Activated gamma-delta T cell (primary cell): ENCODE data around the gene TNN.
"Not testable (repeated sequence)": the region's sequence is repeated elsewhere in the genome, so short reads cannot be mapped to it uniquely, and the experiment has no call there.

Source experiments
- DNase-seq: peaks from one replicate; lab custom pipeline; 2025; lab: John Stamatoyannopoulos, UW

TNN gene

DNA sequence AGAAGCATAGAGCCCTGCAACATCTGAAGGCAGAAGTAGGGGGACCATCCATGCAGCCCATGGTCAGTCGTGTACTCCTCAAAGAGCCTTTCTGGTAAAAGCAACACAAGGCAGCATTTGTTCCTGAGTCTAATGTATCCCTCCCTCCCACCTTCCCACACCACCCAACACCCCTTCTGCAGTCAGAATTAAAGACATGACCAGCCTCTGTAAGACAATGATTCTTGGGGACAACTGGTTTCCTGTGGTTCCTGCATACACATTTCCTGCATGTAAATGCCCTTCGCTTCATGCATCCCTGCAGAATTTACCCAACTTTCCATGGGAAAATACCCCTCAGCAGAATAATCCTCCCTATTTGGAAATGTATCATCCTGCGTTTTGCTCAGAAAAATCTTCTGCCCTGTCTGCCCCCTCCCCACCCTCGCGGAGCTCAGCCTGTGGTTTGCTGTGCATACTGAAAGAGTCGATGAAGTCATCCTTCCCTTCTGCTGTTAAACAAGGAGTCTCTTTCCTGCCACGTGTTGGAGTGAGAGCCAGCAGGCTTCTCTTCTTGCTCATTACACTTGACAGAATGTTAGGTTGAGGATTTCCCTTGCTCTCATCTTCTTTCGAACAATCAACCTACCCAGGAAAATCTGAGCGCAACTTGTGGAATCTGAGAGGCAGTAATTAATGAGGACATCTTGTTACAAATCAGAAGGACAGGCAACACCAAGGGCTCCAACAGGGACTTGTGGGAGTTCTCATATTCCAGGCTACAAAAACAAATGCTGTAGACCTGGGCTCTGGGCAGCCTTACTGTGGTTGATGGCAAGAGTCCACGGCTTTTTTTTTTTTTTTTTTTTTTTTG is 4.7 kb downstream of the TNN start:
- DNase-seq, result no peak

DNA sequence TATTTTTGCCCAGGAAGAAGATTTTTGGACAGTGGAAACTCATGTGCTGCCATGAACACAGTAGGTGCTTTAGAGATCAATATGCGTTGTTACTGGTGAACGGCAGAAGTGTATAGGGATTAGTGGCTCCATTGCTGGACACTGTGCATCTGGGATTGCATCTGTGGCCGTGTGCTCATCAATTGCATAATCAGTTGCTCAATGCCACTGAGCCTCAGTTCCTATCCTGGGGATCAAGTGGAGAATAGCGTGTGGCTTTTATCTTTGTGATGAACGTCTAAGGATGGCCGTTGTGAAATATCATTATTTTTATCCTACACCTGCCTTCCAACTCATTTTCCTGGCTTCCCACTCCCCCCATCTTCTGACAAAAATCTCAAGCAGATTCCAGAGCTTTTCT is 5.4 kb downstream of the TNN start:
- DNase-seq, result no peak

DNA sequence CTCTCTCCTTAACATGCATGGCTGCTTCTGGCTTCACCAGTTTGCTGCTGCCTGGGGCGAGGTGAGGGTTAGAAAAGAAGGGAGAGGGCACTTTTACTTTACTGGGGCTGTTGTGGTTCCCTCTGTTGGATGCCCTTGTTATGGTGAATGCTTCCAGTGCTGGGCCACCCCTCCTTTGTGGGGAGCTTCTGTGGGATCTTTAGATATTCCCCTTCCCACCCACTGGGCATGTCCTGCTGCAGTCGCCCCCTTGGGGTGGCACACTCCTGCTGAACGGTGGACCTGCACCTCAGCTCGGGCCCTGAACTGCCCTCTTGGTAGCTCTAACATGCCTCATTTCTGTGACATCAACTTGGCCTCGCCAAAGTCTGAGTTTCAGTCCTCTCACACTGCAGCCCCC is 6.0 kb downstream of the TNN start:
- DNase-seq, result no peak

DNA sequence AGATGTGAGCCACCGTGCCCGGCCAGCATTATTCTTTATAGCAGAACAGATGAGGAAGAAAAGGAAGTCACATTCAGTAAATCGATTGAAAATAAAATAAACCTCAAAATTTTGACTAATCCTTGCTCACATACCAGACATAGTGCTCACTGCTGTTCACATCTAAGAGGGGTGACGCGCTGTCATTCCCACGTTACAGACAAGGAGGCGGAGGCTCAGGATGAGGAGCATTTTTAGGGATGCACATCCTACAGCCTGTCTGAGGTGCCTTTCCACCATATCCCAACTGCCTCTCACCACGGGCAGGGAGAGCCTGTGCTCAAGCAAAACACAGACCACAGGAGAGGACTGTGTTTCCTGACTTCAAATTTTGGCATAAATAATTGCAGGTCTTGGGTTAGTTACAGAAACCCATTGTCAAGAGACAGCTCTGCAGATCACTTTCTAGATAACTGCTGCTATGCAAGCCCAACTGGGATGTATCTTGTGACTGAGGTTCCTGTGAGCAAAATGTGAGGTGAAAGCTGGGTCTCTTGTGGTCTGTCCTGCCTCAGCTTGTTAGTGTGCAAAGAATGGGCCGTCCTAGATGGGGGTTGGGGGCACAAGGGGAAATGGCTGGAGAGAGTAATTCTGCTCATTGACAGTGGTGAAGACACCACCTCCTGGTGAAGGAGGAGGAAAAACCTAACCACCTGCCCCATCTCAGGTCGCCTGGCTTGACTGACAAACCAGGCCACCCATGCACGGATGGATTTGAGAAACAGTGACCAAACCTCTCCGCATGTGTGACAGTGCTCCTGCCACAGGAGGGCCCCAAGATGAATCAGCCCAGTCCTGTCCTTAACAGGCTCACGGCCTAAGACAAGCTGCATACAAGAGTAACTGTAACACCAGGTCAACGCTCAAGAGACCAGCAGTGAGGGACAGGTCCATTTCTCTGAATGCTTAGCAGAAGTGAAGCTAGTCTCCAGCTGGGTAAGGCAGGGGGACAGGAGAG is 8.2 kb downstream of the TNN start:
- DNase-seq, result no peak

DNA sequence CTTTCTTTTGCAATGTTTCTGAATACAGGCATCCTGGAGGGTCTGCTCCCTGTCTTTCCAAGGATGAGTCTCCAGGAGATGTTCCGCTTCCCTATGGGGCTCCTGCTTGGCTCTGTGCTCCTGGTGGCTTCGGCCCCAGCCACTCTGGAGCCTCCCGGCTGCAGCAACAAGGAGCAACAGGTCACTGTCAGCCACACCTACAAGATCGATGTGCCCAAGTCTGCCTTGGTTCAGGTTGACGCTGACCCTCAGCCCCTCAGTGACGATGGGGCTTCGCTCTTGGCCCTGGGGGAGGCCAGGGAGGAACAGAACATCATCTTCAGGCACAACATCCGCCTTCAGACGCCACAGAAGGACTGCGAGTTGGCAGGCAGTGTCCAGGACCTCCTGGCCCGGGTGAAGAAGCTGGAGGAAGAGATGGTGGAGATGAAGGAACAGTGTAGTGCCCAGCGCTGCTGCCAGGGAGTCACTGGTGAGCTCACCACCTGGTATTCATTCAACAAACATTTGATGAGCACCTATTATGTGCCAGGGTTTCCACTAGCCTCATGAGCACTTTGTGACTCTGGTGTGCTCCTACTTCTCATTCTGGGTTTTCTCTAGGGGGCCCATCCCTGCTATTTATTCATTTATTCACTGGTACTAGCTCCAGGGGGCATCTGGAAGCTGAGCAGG is 9.9 kb downstream of the TNN start:
- no peak for DNase-seq

DNA sequence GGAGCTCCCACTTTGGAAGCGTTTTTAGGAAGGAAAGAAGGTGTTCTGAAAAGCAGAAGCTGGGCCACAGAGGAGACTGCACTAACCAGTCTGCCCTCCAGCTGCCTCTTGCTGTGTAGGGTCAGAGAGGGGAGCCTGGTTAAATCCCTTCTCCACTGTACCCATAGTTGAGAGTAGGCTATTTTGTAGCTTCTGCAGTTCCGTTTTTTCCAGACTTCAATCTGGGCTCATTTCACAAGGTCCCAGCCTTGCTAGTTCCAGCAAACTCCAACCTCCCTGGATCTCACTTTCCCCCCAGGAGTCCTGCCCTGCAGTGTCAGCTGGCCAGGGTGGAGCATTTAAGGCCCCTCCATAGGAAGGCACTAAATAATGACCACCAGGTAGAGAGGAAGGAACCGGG is 11.0 kb downstream of the TNN start:
- DNase-seq, result no peak

DNA sequence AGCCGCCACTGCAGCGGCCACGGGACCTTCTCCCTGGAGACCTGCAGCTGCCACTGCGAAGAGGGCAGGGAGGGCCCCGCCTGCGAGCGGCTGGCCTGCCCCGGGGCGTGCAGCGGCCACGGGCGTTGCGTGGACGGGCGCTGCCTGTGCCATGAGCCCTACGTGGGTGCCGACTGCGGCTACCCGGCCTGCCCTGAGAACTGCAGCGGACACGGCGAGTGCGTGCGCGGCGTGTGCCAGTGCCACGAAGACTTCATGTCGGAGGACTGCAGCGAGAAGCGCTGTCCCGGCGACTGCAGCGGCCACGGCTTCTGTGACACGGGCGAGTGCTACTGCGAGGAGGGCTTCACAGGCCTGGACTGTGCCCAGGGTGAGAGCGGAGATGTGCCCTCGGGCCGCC is 11.7 kb downstream of the TNN start:
- no peak for DNase-seq

DNA sequence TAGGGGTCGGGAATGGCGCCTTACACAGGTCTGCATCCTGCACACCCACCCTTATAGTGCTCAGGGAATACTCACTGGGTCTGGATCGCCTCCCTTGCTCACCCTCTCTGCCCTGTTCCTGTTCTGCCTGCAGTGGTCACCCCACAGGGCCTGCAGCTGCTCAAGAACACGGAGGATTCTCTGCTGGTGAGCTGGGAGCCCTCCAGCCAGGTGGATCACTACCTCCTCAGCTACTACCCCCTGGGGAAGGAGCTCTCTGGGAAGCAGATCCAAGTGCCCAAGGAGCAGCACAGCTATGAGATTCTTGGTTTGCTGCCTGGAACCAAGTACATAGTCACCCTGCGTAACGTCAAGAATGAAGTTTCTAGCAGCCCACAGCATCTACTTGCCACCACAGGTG is 12.4 kb downstream of the TNN start:
- DNase-seq, result no peak

DNA sequence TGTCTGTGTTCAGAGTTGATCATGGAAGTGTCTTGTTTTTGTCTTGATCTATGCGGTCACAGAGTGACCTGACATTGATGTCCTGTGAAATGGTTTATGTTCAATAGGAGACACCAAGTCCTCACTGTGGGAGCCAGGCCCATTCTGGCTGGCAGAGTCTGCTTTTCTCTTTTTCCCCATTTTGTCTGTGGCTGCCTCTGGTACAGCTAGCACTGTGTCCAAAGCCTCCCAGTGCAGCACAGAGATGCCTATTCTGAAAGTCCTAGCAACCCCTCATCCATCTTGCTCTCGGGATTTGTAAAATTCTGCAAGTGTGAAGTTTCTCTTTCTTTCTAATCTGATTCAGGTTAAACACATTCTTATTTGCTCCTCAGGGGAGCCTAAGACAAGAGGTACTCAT is 14.3 kb downstream of the TNN start:
- DNase-seq, result no peak

DNA sequence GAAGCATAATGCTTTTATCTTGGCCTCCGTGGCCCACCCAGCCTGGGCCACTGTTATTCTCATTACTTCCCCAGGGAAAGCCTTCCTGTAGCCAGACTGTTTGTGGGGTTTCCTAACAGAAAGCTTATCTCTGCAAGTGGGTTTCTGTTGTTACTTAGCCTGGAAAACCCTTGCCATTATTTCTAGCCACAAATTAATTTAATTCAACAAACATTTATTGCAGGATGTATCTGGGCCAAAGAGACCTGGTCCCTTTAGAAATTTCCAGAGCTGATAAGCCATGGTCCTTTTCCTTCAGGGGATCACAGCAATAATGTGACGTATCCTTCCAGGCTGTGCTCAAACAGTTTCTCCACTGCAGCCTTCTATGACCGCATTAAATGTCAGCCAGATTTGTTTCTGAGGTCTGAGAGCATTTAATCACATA is 20.9 kb downstream of the TNN start:
- DNase-seq, result no peak

DNA sequence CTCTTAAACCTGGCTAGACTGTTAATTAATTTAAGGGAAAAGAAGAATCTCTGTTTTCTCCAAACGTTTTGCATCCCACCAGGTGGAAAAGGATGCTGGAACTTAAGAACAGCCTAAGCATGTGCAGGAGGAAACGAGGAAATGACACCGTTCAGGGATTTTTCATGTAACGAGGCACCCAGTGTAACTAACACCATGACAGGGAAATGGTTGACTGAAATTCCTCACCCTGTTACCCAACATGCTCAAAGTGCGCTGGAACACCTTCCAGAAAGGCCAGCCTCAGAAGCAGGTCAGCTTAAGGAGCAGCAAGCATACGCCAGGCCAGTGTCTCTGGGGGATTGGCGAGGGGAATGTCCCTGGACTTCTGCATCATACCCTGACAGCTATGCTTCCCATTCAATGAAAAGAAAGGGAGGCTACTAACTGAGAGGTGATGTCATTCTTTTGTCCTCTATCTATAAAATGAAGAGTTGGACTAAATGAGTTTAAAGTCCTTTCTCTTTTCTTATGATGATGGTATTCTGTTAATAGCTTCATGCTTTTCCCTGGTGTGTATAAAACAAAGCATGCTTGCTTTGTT is 21.6 kb downstream of the TNN start:
- no peak for DNase-seq

DNA sequence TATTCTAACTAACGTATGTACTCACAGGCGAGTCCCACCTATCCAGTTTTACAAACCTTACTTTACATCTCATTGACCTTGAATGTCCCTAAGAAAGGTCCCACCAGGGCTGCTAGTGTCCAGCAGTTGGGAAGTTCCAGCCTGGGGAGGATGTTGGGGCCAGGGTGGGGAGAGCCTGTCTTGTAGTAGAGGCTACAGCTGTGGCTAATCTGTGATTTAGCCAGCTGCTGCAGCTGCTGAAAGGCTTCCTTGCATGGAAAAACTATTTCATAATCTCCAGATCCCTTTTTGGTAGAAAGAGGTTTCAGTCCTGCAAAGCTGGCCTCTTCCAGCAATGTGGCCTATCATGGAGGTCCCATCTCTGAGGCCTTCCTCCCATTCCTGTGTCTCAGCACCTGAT is 23.1 kb downstream of the TNN start:
- DNase-seq, result no peak

DNA sequence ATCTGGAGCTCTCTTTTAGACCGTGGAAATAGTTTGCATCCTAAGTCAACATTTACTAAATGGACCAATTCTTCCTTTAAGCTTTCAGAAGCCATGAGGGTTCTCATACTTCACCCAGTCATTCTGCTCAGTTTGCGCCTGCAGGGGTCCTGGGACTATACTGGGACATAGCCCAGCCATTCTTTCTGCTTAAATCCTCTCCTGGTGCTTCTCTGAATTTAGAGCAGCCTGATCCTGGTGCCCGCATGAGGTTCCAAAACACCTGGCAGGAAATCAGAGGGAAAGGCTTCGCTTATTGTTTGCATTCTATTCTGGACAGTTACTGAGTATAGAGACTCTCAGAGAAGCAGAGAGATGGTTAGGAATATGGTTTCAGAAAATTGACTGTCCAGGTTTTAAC is 27.0 kb downstream of the TNN start:
- DNase-seq, result no peak

DNA sequence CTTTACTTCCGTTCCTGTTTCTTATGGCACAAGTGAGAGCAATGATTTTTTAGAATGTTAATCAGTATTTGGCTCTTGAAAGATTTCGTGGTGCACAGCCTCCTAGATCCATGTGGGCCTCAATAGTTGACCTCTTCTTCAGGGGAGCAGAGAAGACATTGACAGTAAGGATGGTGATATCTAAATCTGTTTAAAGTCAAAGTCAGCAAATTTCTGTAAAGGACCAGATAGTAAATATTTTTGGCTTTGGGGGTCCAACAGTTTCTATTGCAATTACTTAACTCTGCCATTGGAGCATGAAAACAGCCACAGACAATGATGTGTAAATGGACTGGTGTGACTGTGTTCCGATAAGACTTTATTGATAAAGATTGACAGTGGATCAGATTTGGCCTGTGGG is 27.4 kb downstream of the TNN start:
- no peak for DNase-seq

DNA sequence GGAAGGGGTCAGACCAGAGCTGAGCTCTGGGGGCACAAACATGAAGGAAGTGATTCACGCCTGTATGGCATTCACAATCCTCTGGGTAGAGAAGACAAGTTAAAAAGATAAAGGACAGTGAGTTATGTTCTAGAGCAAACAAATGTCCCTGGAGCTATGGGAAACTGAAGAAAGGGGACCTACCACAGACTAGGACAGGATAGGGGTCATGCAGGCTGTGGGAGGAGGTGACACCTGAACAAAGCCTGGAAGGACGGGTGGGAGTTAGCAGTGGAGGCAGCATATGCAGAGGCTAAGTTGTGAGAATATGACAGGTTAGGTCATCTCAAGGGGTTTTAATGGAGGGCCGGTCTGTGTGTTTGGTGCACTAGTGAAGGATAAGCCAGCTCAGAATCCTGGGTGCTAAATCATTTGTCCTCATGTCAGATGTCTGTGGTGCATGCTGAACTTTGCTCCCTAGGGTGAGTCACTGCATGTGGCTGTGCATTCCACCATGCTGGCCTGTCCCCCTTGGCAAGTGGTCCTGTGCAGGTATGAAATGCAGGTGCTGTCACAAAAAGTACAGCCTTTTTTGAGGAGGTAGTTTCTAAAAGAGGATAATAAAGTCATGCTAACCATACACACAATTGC is 28.5 kb downstream of the TNN start:
- no peak for DNase-seq

DNA sequence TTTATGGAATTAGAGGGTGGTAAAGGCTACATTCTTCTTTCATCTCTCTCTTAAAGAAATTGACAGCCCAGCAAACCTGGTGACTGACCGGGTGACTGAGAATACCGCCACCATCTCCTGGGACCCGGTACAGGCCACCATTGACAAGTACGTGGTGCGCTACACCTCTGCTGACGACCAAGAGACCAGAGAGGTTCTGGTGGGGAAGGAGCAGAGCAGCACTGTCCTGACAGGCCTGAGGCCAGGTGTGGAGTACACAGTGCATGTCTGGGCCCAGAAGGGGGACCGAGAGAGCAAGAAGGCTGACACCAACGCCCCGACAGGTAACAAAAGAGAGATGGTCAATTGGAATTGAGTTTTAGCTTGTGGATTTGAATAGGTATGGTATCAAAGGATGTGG is 29.7 kb downstream of the TNN start:
- DNase-seq, result no peak

DNA sequence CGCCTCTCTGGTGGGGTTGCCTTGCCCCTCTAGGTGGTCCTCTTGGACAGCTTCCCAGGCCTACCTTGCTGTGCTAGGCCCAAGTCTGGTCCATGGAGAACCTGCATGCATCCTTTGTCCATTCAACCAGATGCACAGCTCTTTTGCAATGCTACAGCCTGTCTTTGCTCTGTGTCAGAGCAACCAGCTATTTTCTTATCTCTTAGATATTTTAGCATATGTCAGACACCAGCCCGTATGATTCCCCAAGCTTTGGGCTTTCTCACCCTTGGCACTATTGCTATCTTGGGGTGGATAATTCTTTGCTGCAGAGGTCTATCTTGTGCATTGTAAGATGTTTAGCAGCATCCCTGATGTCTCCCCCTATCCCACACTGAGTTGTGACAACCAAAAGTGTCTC is 32.3 kb downstream of the TNN start:
- DNase-seq, result no peak

DNA sequence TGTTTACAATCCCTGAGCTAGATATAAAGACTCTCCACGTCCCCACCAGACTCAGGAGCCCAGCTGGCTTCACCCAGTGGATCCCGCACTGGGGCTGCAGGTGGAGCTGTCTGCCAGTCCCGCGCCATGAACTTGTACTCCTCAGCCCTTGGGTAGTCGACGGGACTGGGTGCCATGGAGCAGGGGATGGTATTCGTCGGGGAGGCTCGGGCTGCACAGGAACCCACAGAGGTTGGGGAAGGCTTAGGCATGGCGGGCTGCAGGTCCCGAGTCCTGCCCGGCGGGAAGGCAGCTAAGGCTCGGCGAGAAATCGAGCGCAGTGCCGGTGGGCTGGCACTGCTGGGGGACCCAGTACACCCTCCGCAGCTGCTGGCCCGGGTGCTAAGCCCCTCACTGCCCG is 34.5 kb downstream of the TNN start:
- not testable (repeated sequence) for DNase-seq

DNA sequence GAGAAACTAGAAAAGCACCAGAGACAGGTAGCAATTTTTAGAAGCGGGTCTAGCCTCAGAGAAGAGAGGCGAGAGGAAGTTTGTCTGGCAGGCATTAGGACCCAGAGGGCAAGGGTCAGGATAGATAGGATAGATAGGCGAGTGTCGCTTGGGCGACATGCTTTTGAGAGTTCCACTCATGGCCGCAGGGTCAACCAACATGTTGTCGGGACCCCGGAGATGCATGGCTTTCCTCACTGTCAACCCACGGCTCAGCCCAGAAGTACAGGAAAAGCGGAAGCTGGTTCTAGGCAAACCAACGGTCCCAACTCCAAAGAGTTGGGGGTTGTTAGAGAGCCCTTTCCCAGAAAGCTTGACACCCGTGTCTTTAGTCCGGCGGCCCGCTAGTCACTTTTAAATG is 38.9 kb downstream of the TNN start:
- not testable (repeated sequence) for DNase-seq

DNA sequence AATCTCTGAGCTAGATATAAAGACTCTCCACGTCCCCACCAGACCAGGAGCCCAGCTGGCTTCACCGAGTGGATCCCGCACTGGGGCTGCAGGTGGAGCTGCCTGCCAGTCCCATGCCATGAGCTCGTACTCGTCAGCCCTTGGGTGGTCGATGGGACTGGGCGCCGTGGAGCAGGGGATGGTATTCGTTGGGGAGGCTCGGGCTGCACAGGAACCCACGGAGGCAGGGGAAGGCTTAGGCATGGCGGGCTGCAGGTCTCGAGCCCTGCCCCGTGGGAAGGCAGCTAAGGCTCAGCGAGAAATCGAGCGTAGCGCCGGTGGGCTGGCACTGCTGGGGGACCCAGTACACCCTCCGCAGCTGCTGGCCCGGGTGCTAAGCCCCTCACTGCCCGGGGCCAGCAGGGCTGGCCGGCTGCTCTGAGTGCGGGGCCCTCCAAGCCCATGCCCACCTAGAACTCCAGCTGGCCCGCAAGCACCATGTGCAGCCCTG is 40.7 kb downstream of the TNN start:
- not testable (repeated sequence) for DNase-seq

DNA sequence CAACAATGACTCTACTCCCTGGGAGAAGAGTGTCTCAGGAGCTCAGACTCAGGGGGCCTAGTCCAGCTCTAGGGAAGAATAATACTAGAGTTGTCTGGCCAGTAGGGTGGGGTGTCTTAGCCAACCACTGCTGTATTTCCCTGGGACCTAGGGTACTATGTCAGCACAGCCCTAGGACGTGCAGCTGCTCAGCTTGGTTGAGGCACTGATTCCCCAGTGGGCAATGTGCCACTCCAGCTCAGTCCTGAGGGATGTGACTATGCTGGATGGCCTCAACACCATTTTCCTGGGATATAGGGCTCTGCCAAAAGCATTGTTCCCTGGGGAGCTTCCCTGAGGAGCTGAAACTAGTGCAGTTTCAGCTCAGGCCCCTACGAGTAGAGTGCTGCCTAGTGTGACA is 47.4 kb downstream of the TNN start:
- no peak for DNase-seq
